Measurements from ENCODE around the gene OR52D1. TPM values are rescaled to one million over a fixed set of nuclear protein-coding genes. Genes with fewer than 3 reads are reported as not detected.

The OR52D1 gene
- total RNA-seq, 1 experiment from 2014 or later = not detected

DNA sequence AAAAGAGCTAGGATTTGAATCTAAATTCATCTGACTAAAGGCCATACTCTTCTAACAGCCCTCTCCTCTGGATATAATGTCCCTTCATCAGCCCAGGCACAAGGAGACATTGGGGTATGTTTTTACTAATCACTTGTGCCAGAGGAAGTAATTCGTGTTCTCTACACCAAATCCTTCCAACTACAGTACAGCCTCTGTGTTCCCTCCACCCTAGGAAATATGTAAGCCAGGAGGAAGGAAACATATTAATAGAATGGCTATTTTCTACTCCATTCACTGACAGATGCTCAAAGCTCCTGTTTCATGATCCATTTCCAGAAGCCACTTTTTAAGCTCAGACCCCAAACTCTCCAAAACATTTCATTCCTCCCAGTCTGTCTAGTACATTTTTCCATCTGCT lies 40.0 kb downstream of the OR52D1 start:
- Histone ChIP-seq H3K27me3 (ENCODE audit: insufficient read depth, low read length) (no peaks in the 10 kb centered on the region), H3K9ac (ENCODE audit: extremely low read depth, insufficient read length, low read length) (no peak overlapping the region), H4K91ac (ENCODE audit: insufficient read length, low read depth, low read length) (no peak overlapping the region), H3K23me2 (ENCODE audit: insufficient read length, low read depth, low read length, poor library complexity, severe bottlenecking) (no peaks in the 10 kb centered on the region), H3K27ac (ENCODE audit: insufficient read length, low read depth, low read length) (no peak overlapping the region), H4K5ac (ENCODE audit: insufficient read length, low read depth, low read length) (no peak overlapping the region), H3K9me3 (ENCODE audit: control insufficient read depth, low read depth, low read length) (no peaks in the 10 kb centered on the region), H2BK20ac (ENCODE audit: low read depth, low read length, poor library complexity, severe bottlenecking) (no peak overlapping the region), H3K56ac (ENCODE audit: insufficient read length, low read depth, low read length) (no peak overlapping the region), H2AK5ac (ENCODE audit: insufficient read length, low read length) (no peak overlapping the region), H2BK120ac (ENCODE audit: low read depth, low read length, poor library complexity, severe bottlenecking) (no peak overlapping the region), H3K14ac (ENCODE audit: insufficient read depth, low read length) (no peak overlapping the region), H4K20me1 (ENCODE audit: control insufficient read depth, insufficient read depth, insufficient read length) (no peaks in the 10 kb centered on the region), H3K79me2 (ENCODE audit: insufficient read depth, low read length) (no peaks in the 10 kb centered on the region), H4K8ac (replicated peaks; ENCODE audit: insufficient read length, low read depth, low read length) (no peak overlapping the region), H3K4me1 (ENCODE audit: insufficient read depth, low read length) (no peaks in the 10 kb centered on the region; the same call in 1 of the 2 replicates), H3K79me1 (ENCODE audit: insufficient read depth, low read depth, low read length, poor library complexity, severe bottlenecking) (no peaks in the 10 kb centered on the region), H2BK12ac (ENCODE audit: insufficient read length, low read depth, low read length) (no peak overlapping the region), H2AFZ (ENCODE audit: low read length) (no peak overlapping the region), H2BK5ac (ENCODE audit: insufficient read length, low read length) (no peak overlapping the region), H3K18ac (ENCODE audit: insufficient read length, low read depth, low read length) (no peak overlapping the region), H3K4ac (ENCODE audit: low read depth, low read length) (no peak overlapping the region), H3K4me2 (ENCODE audit: insufficient read depth, insufficient read length, low read length) (no peak overlapping the region), H3K23ac (ENCODE audit: insufficient read length, low read depth, low read length) (no peak overlapping the region), H2BK15ac (ENCODE audit: low read depth, low read length) (no peak overlapping the region), H3T11ph (ENCODE audit: low read length) (no peak overlapping the region)
- DNase-seq = no peak
- Mint-ChIP-seq H3K4me3 (no peak overlapping the region), H3K27me3 (ENCODE audit: low read depth) (peaks cover 32% of the 10 kb centered on the region), H3K27ac (no peak overlapping the region), H3K4me1 (peaks cover 12 to 14% of the 10 kb centered on the region in 2 experiments), H3K36me3 (ENCODE audit: insufficient read depth in 1 of 3, low read depth in 3 of 3) (no peaks in the 10 kb centered on the region), H3K9me3 (no peaks in the 10 kb centered on the region)
- no CpG with 5 or more reads among the region's 1 CpG for WGBS (ENCODE audit: extremely low coverage, insufficient read length, low lambda C conversion rate)
- TF ChIP-seq, protein P1, sequence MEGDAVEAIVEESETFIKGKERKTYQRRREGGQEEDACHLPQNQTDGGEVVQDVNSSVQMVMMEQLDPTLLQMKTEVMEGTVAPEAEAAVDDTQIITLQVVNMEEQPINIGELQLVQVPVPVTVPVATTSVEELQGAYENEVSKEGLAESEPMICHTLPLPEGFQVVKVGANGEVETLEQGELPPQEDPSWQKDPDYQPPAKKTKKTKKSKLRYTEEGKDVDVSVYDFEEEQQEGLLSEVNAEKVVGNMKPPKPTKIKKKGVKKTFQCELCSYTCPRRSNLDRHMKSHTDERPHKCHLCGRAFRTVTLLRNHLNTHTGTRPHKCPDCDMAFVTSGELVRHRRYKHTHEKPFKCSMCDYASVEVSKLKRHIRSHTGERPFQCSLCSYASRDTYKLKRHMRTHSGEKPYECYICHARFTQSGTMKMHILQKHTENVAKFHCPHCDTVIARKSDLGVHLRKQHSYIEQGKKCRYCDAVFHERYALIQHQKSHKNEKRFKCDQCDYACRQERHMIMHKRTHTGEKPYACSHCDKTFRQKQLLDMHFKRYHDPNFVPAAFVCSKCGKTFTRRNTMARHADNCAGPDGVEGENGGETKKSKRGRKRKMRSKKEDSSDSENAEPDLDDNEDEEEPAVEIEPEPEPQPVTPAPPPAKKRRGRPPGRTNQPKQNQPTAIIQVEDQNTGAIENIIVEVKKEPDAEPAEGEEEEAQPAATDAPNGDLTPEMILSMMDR (conservative IDR thresholded peaks at IDR 0.05) = no peak
